ENCODE measurements around the gene PAGR1. TPM values are rescaled to one million over a fixed set of nuclear protein-coding genes. Genes with fewer than 3 reads are reported as not detected.
A peak's percentile ranks its signal among the peaks of the same experiment; 100 is the strongest.

The PAGR1 gene
- polyA plus RNA-seq, 1 experiment: 15.6 TPM

DNA sequence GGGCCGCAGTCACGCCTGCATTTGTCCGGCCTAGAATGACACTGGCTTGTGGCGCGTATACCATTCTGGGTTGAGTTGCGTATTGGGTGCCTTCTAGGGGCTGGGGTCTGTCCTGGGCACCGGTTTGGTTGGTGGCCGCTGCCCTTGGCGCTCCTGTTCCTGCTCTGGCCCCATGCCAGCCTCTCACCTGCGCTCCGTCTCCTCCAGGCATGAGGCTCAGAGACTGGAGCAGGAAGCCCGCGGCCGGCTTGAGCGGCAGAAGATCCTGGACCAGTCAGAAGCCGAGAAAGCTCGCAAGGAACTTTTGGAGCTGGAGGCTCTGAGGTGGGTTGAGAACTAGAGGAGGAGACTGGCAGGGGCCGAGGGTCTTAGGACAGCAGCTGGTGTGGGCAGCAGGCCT is 29.7 kb downstream of the PAGR1 start:
- no peak for TF ChIP-seq CTCF (IDR thresholded peaks at IDR 0.05; ENCODE audit: insufficient read depth, low read depth, low read length)
- no peak for DNase-seq (ENCODE audit: low read depth)
- Histone ChIP-seq H3K36me3 (ENCODE audit: control insufficient read depth, insufficient read depth, low read length) (peaks cover 51% of the 10 kb centered on the region), H3K4me3 (ENCODE audit: low read depth, low read length) (no peak overlapping the region), H3K27me3 (ENCODE audit: control insufficient read depth, insufficient read depth, low read length) (no peaks in the 10 kb centered on the region)
- ChIA-PET POLR2A (no interaction called here), CTCF (interaction anchor here (3.9 kb wide), 1 partner anchor 21 kb away, joined by 81 read pairs; the partner anchor contains the start of gene MVP)

GRCh38 chr16:29848420-29849297 is 32.7 kb downstream of the PAGR1 start:
- TF ChIP-seq CTCF (IDR thresholded peaks at IDR 0.05; ENCODE audit: insufficient read depth, low read depth, low read length): peak; percentile 96
- POLR2A ChIA-PET: interaction anchor here (0.6 kb wide), 1 partner anchor 20 kb away, joined by 10 read pairs; no protein-coding TSS in a partner anchor
- Histone ChIP-seq H3K27me3 (ENCODE audit: control insufficient read depth, insufficient read depth, low read length) (no peaks in the 10 kb centered on the region), H3K36me3 (ENCODE audit: control insufficient read depth, insufficient read depth, low read length) (peaks cover 37% of the 10 kb centered on the region), H3K4me3 (ENCODE audit: low read depth, low read length) (no peak overlapping the region)
- CTCF ChIA-PET: interaction anchor here (0.6 to 3.9 kb wide), 30 partner anchors 9 to 183 kb away, joined by 3 to 81 read pairs (median 4); partner anchors contain the start of genes ASPHD1, CDIPT, KCTD13 and KIF22
- DNase-seq (ENCODE audit: low read depth): no peak

- Histone ChIP-seq H3K27me3 (ENCODE audit: control insufficient read depth, insufficient read depth, low read length) (no peaks in the 10 kb centered on the region), H3K36me3 (ENCODE audit: control insufficient read depth, insufficient read depth, low read length) (peaks cover 33% of the 10 kb centered on the region), H3K4me3 (ENCODE audit: low read depth, low read length) (no peak overlapping the region)
- ChIA-PET CTCF (interaction anchor here (0.6 to 3.9 kb wide), 16 partner anchors 8 to 159 kb away, joined by 3 to 81 read pairs (median 6); partner anchors contain the start of genes ASPHD1, CDIPT, MAZ and MVP), POLR2A (no interaction called here)
- no peak for DNase-seq (ENCODE audit: low read depth)
- TF ChIP-seq CTCF (IDR thresholded peaks at IDR 0.05; ENCODE audit: insufficient read depth, low read depth, low read length): no peak
These were observed 33.6 kb downstream of the PAGR1 start for GRCh38 chr16:29849505-29849904.

- POLR2A ChIA-PET: interaction anchor here (0.6 kb wide), 1 partner anchor 40 kb away, joined by 17 read pairs; no protein-coding TSS in a partner anchor
- H3K27me3 ChIP-seq (ENCODE audit: control insufficient read depth, insufficient read depth, low read length): no peaks in the 10 kb centered on the region
- DNase-seq (ENCODE audit: low read depth): no peak
- TF ChIP-seq CTCF (IDR thresholded peaks at IDR 0.05; ENCODE audit: insufficient read depth, low read depth, low read length): no peak
- CTCF ChIA-PET: no interaction called here
- H3K4me3 ChIP-seq (ENCODE audit: low read depth, low read length): no peak overlapping the region
- H3K36me3 ChIP-seq (ENCODE audit: control insufficient read depth, insufficient read depth, low read length): peaks cover 21% of the 10 kb centered on the region
These were observed 35.0 kb downstream of the PAGR1 start for GRCh38 chr16:29850998-29851397.

DNA sequence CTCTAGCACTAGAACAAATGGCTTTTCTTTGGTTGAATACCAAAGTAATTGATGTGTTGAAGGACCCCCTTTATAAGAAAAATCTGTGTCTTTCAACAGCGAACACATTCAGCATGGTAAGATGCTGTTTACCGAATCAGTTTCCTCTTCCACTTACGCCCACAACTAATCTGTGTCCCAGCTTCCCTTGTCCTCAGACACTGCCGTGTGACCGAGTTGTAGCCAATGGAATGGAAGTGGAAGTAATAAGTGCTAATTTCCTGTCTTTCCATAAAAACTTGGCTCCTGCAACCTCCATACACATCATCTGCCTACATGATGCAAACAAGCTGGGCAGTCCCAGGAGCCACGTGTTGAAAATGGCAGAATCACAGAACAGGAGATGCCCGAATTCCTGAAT is 36.7 kb downstream of the PAGR1 start:
- H3K36me3 ChIP-seq (ENCODE audit: control insufficient read depth, insufficient read depth, low read length): peaks cover 9% of the 10 kb centered on the region
- no peaks in the 10 kb centered on the region for H3K27me3 ChIP-seq (ENCODE audit: control insufficient read depth, insufficient read depth, low read length)
- no peak overlapping the region for H3K4me3 ChIP-seq (ENCODE audit: low read depth, low read length)
- no peak for TF ChIP-seq CTCF (IDR thresholded peaks at IDR 0.05; ENCODE audit: insufficient read depth, low read depth, low read length)
- ChIA-PET POLR2A (interaction anchor here (0.5 kb wide), 1 partner anchor 15 kb away, joined by 3 read pairs; no protein-coding TSS in a partner anchor), CTCF (interaction anchor here (1.4 kb wide), 1 partner anchor 62 kb away, joined by 5 read pairs; the partner anchor contains the start of gene KIF22)
- DNase-seq (ENCODE audit: low read depth): peak; percentile 44

Data from BJ (cell line).